ENCODE results near the gene NEU3.

The NEU3 gene

GRCh38 chr11:75052457-75052856, 63.7 kb downstream of the NEU3 start:
- H3K27ac ChIP-seq (ENCODE audit: low read depth in 2 of 2, low read length in 2 of 2): no peak overlapping the region
- no peaks in the 10 kb centered on the region for H3K36me3 ChIP-seq (ENCODE audit: control insufficient read depth in 2 of 2, insufficient read depth in 2 of 2, low read length in 2 of 2)
- H3K9ac ChIP-seq (ENCODE audit: low read depth in 1 of 2, low read length in 2 of 2): no peak overlapping the region
- H3K27me3 ChIP-seq (ENCODE audit: control insufficient read depth in 2 of 2, insufficient read depth in 2 of 2, low read length in 2 of 2): no peaks in the 10 kb centered on the region
- H3K9me3 ChIP-seq (ENCODE audit: control insufficient read depth in 2 of 2, low read length in 2 of 2): peaks cover 0 to 4% of the 10 kb centered on the region in 2 donors
- H3K4me3 ChIP-seq (ENCODE audit: low read length in 2 of 2): no peak overlapping the region
- H3K4me1 ChIP-seq (ENCODE audit: control insufficient read depth in 2 of 2, insufficient read depth in 2 of 2, low read length in 2 of 2): no peaks in the 10 kb centered on the region

- Histone ChIP-seq H3K4me3 (ENCODE audit: low read length in 2 of 2) (no peak overlapping the region), H3K4me1 (ENCODE audit: control insufficient read depth in 2 of 2, insufficient read depth in 2 of 2, low read length in 2 of 2) (no peaks in the 10 kb centered on the region), H3K36me3 (ENCODE audit: control insufficient read depth in 2 of 2, insufficient read depth in 2 of 2, low read length in 2 of 2) (no peaks in the 10 kb centered on the region), H3K9ac (ENCODE audit: low read depth in 1 of 2, low read length in 2 of 2) (no peak overlapping the region), H3K9me3 (ENCODE audit: control insufficient read depth in 2 of 2, low read length in 2 of 2) (peaks cover 0 to 4% of the 10 kb centered on the region in 2 donors), H3K27ac (ENCODE audit: low read depth in 2 of 2, low read length in 2 of 2) (no peak overlapping the region), H3K27me3 (ENCODE audit: control insufficient read depth in 2 of 2, insufficient read depth in 2 of 2, low read length in 2 of 2) (no peaks in the 10 kb centered on the region)
These were observed 66.8 kb downstream of the NEU3 start for GRCh38 chr11:75055511-75055910.

- no peaks in the 10 kb centered on the region for H3K27me3 ChIP-seq (ENCODE audit: control insufficient read depth in 2 of 2, insufficient read depth in 2 of 2, low read length in 2 of 2)
- H3K4me3 ChIP-seq (ENCODE audit: low read length in 2 of 2): no peak overlapping the region
- no peak overlapping the region for H3K27ac ChIP-seq (ENCODE audit: low read depth in 2 of 2, low read length in 2 of 2)
- no peaks in the 10 kb centered on the region for H3K36me3 ChIP-seq (ENCODE audit: control insufficient read depth in 2 of 2, insufficient read depth in 2 of 2, low read length in 2 of 2)
- H3K4me1 ChIP-seq (ENCODE audit: control insufficient read depth in 2 of 2, insufficient read depth in 2 of 2, low read length in 2 of 2): no peaks in the 10 kb centered on the region
- peaks cover 0 to 4% of the 10 kb centered on the region in 2 donors for H3K9me3 ChIP-seq (ENCODE audit: control insufficient read depth in 2 of 2, low read length in 2 of 2)
- no peak overlapping the region for H3K9ac ChIP-seq (ENCODE audit: low read depth in 1 of 2, low read length in 2 of 2)
These were observed 68.1 kb downstream of the NEU3 start for GRCh38 chr11:75056814-75057213.

- H3K27ac ChIP-seq (ENCODE audit: low read depth in 2 of 2, low read length in 2 of 2): no peak overlapping the region
- no peak overlapping the region for H3K9ac ChIP-seq (ENCODE audit: low read depth in 1 of 2, low read length in 2 of 2)
- no peaks in the 10 kb centered on the region for H3K27me3 ChIP-seq (ENCODE audit: control insufficient read depth in 2 of 2, insufficient read depth in 2 of 2, low read length in 2 of 2)
- H3K9me3 ChIP-seq (ENCODE audit: control insufficient read depth in 2 of 2, low read length in 2 of 2): no peaks in the 10 kb centered on the region
- H3K4me1 ChIP-seq (ENCODE audit: control insufficient read depth in 2 of 2, insufficient read depth in 2 of 2, low read length in 2 of 2): no peaks in the 10 kb centered on the region
- H3K36me3 ChIP-seq (ENCODE audit: control insufficient read depth in 2 of 2, insufficient read depth in 2 of 2, low read length in 2 of 2): no peaks in the 10 kb centered on the region
- no peak overlapping the region for H3K4me3 ChIP-seq (ENCODE audit: low read length in 2 of 2)
These were observed 70.6 kb downstream of the NEU3 start for GRCh38 chr11:75059299-75059698.

GRCh38 chr11:75063741-75064314, 75.1 kb downstream of the NEU3 start:
- no peak overlapping the region for H3K27ac ChIP-seq (ENCODE audit: low read depth in 2 of 2, low read length in 2 of 2)
- H3K4me3 ChIP-seq (ENCODE audit: low read length in 2 of 2): no peak overlapping the region
- H3K4me1 ChIP-seq (ENCODE audit: control insufficient read depth in 2 of 2, insufficient read depth in 2 of 2, low read length in 2 of 2): no peaks in the 10 kb centered on the region
- no peaks in the 10 kb centered on the region for H3K27me3 ChIP-seq (ENCODE audit: control insufficient read depth in 2 of 2, insufficient read depth in 2 of 2, low read length in 2 of 2)
- H3K36me3 ChIP-seq (ENCODE audit: control insufficient read depth in 2 of 2, insufficient read depth in 2 of 2, low read length in 2 of 2): no peaks in the 10 kb centered on the region
- no peak overlapping the region for H3K9ac ChIP-seq (ENCODE audit: low read depth in 1 of 2, low read length in 2 of 2)
- H3K9me3 ChIP-seq (ENCODE audit: control insufficient read depth in 2 of 2, low read length in 2 of 2): no peaks in the 10 kb centered on the region

GRCh38 chr11:75066061-75066460, 77.3 kb downstream of the NEU3 start:
- Histone ChIP-seq H3K9ac (ENCODE audit: low read depth in 1 of 2, low read length in 2 of 2) (no peak overlapping the region), H3K4me1 (ENCODE audit: control insufficient read depth in 2 of 2, insufficient read depth in 2 of 2, low read length in 2 of 2) (no peaks in the 10 kb centered on the region), H3K9me3 (ENCODE audit: control insufficient read depth in 2 of 2, low read length in 2 of 2) (no peaks in the 10 kb centered on the region), H3K36me3 (ENCODE audit: control insufficient read depth in 2 of 2, insufficient read depth in 2 of 2, low read length in 2 of 2) (no peaks in the 10 kb centered on the region), H3K27ac (ENCODE audit: low read depth in 2 of 2, low read length in 2 of 2) (no peak overlapping the region), H3K4me3 (ENCODE audit: low read length in 2 of 2) (no peak overlapping the region), H3K27me3 (ENCODE audit: control insufficient read depth in 2 of 2, insufficient read depth in 2 of 2, low read length in 2 of 2) (no peaks in the 10 kb centered on the region)
